IMR-90 (cell line): Measurements from ENCODE around the gene AZU1. TPM values are rescaled to one million over a fixed set of nuclear protein-coding genes. Genes with fewer than 3 reads are reported as not detected.

Source experiments
- ATAC-seq: fragments of 200-7000 bp; cut with Tn5 transposase; 2 replicates; pipeline ENCODE4 v1.9.1; 2020; ENCODE audit warnings: low read depth, mild to moderate bottlenecking, moderate library complexity
- BruUV-seq: library from RNA; stranded (reverse); fragments of 400-500 nt; replicated peaks from 2 replicates; lab custom pipeline; 2021; lab: Mats Ljungman, UMichigan
- CTCF ChIA-PET: fragments of 300-600 bp; formaldehyde crosslinking; extraction: SDS; loops from one replicate; lab custom pipeline; 2021; ENCODE audit warnings: antibody characterized with exemption; lab: Yijun Ruan, JAX
- POLR2A ChIA-PET: fragments of 300-600 bp; sonication (Branson Sonifier 250); formaldehyde crosslinking; loops from one replicate; lab custom pipeline; 2022; ENCODE audit warnings: antibody characterized with exemption; ENCODE audit not compliant: unreplicated experiment; lab: Charles Lee
- DNase-seq: peaks from one replicate; pipeline ENCODE4 v3.0.0; 2013
- H2AFZ ChIP-seq: replicated peaks from 2 replicates; pipeline ENCODE3; 2013; ENCODE audit warnings: low read length, mild to moderate bottlenecking; ENCODE audit not compliant: poor library complexity
- H2AK5ac ChIP-seq: 2 replicates; pipeline ENCODE4 v1.6.1; 2013; ENCODE audit warnings: low read depth, low read length, inconsistent platforms
- H2AK9ac ChIP-seq: replicated peaks from 2 replicates; pipeline ENCODE3; 2013; ENCODE audit warnings: mild to moderate bottlenecking, low read depth, low read length, moderate library complexity; ENCODE audit not compliant: poor library complexity
- H2BK120ac ChIP-seq: 2 replicates; pipeline ENCODE4 v1.6.1; 2013; ENCODE audit warnings: low read depth, low read length, inconsistent platforms
- H2BK15ac ChIP-seq: 3 replicates; pipeline ENCODE4 v1.6.1; 2013; ENCODE audit warnings: low read depth, low read length, inconsistent platforms
- H2BK20ac ChIP-seq: 2 replicates; pipeline ENCODE4 v1.6.1; 2013; ENCODE audit warnings: low read depth, mild to moderate bottlenecking, inconsistent platforms, low read length, moderate library complexity
- H2BK5ac ChIP-seq: 2 replicates; pipeline ENCODE4 v1.6.1; 2013; ENCODE audit warnings: mild to moderate bottlenecking, low read depth, low read length, inconsistent platforms; ENCODE audit not compliant: poor library complexity, severe bottlenecking
- H3K14ac ChIP-seq: replicated peaks from 2 replicates; pipeline ENCODE4 v1.6.1; 2013; ENCODE audit warnings: low read depth, low read length, inconsistent platforms
- H3K18ac ChIP-seq: 2 replicates; pipeline ENCODE4 v1.6.1; 2013; ENCODE audit warnings: low read depth, low read length, control low read depth
- H3K23ac ChIP-seq: 2 replicates; pipeline ENCODE4 v1.6.1; 2013; ENCODE audit warnings: low read depth, low read length, inconsistent platforms
- H3K27ac ChIP-seq: 2 replicates; pipeline ENCODE4 v1.5.1; 2013; ENCODE audit warnings: mild to moderate bottlenecking, control low read depth, low read length; ENCODE audit not compliant: insufficient read depth
- H3K27me3 ChIP-seq: 2 replicates; pipeline ENCODE4 v1.6.1; 2013; ENCODE audit warnings: low read length; ENCODE audit not compliant: control insufficient read depth, insufficient read depth
- H3K36me3 ChIP-seq: 2 replicates; pipeline ENCODE4 v1.6.1; 2013; ENCODE audit warnings: low read length, mixed read lengths; ENCODE audit not compliant: control insufficient read depth, insufficient read depth
- H3K4ac ChIP-seq: 2 replicates; pipeline ENCODE4 v1.6.1; 2013; ENCODE audit warnings: low read depth, low read length, inconsistent platforms
- H3K4me1 ChIP-seq: 2 replicates; pipeline ENCODE4 v1.6.1; 2013; ENCODE audit warnings: low read length, mixed read lengths; ENCODE audit not compliant: control insufficient read depth, insufficient read depth
- H3K4me2 ChIP-seq: 2 replicates; pipeline ENCODE4 v1.6.1; 2013; ENCODE audit warnings: low read depth, mild to moderate bottlenecking, control low read depth, low read length, moderate library complexity
- H3K4me3 ChIP-seq: 2 replicates; pipeline ENCODE4 v1.5.1; 2013; ENCODE audit warnings: low read depth, mild to moderate bottlenecking, control low read depth, low read length, moderate library complexity; ENCODE audit not compliant: insufficient read depth
- H3K56ac ChIP-seq: 2 replicates; pipeline ENCODE4 v1.6.1; 2013; ENCODE audit warnings: low read length, inconsistent platforms; ENCODE audit not compliant: insufficient read depth; ENCODE audit errors: extremely low read depth
- H3K79me1 ChIP-seq, 2 experiments: 2 replicates each; pipeline ENCODE4 v1.6.1; 2013; ENCODE audit warnings: low read length in 2 of 2, inconsistent platforms in 1 of 2, low read depth in 1 of 2
- H3K9ac ChIP-seq: 2 replicates; pipeline ENCODE4 v1.6.1; 2013; ENCODE audit warnings: low read depth, low read length, control low read depth
- H3K9me1 ChIP-seq: 2 replicates; pipeline ENCODE4 v1.6.1; 2013; ENCODE audit warnings: low read length, inconsistent platforms; ENCODE audit not compliant: insufficient read depth
- H3K9me3 ChIP-seq: 2 replicates; pipeline ENCODE4 v1.6.1; 2013; ENCODE audit warnings: low read length; ENCODE audit not compliant: control insufficient read depth, insufficient read depth
- H4K20me1 ChIP-seq: 2 replicates; pipeline ENCODE4 v1.6.1; 2013; ENCODE audit warnings: low read length, inconsistent platforms; ENCODE audit not compliant: insufficient read depth
- H4K5ac ChIP-seq: 2 replicates; pipeline ENCODE4 v1.6.1; 2013; ENCODE audit warnings: mild to moderate bottlenecking, low read depth, low read length, control low read depth
- H4K8ac ChIP-seq, 2 experiments: 2 replicates each; pipeline ENCODE4 v1.6.1; 2013; ENCODE audit warnings: low read depth in 2 of 2, low read length in 2 of 2, control low read depth in 1 of 2, inconsistent platforms in 1 of 2
- H4K91ac ChIP-seq: 2 replicates; pipeline ENCODE4 v1.6.1; 2013; ENCODE audit warnings: low read depth, low read length, inconsistent platforms; ENCODE audit not compliant: insufficient read depth
- BHLHE40 ChIP-seq: fragments of 150-350 bp; IDR thresholded peaks from 2 replicates; pipeline ENCODE4 v1.6.1; 2016; ENCODE audit warnings: mild to moderate bottlenecking, low read depth, low read length
- CEBPB ChIP-seq: IDR thresholded peaks from 2 replicates; pipeline ENCODE4 v1.6.1; 2012; ENCODE audit warnings: low read depth, low read length, improper control_type of control experiment
- CHD1 ChIP-seq: IDR thresholded peaks from 2 replicates; pipeline ENCODE4 v1.6.1; 2012; ENCODE audit warnings: low read depth, low read length, improper control_type of control experiment
- CTCF ChIP-seq: conservative IDR thresholded peaks from 2 replicates; pipeline ENCODE4 v1.5.1; 2012; ENCODE audit warnings: mild to moderate bottlenecking, low read depth, low read length, improper control_type of control experiment
- ELK1 ChIP-seq: fragments of 150-350 bp; IDR thresholded peaks from 2 replicates; pipeline ENCODE4 v1.6.1; 2016; ENCODE audit warnings: low read depth, mild to moderate bottlenecking, low read length, moderate library complexity, borderline replicate concordance
- MAZ ChIP-seq: IDR thresholded peaks from 2 replicates; pipeline ENCODE4 v1.6.1; 2012; ENCODE audit warnings: low read depth, mild to moderate bottlenecking, low read length, improper control_type of control experiment, moderate library complexity, borderline replicate concordance
- MXI1 ChIP-seq: IDR thresholded peaks from 2 replicates; pipeline ENCODE4 v1.6.1; 2012; ENCODE audit warnings: low read depth, mild to moderate bottlenecking, low read length, moderate library complexity, borderline replicate concordance
- NFE2L2 ChIP-seq: fragments of 150-350 bp; IDR thresholded peaks from 2 replicates; pipeline ENCODE4 v1.6.1; 2016; ENCODE audit warnings: low read depth, mild to moderate bottlenecking, low read length
- POLR2A ChIP-seq: IDR thresholded peaks from 2 replicates; pipeline ENCODE4 v1.6.1; 2012; ENCODE audit warnings: mild to moderate bottlenecking, low read depth, low read length
- RAD21 ChIP-seq: IDR thresholded peaks from 2 replicates; pipeline ENCODE4 v1.6.1; 2012; ENCODE audit warnings: low read length, improper control_type of control experiment
- RCOR1 ChIP-seq: IDR thresholded peaks from 2 replicates; pipeline ENCODE4 v1.6.1; 2012; ENCODE audit warnings: mild to moderate bottlenecking, low read length, improper control_type of control experiment; ENCODE audit not compliant: insufficient replicate concordance
- RFX5 ChIP-seq: IDR thresholded peaks from 2 replicates; pipeline ENCODE4 v1.8.0; 2012; ENCODE audit warnings: low read depth, mild to moderate bottlenecking, low read length, moderate library complexity
- SMC3 ChIP-seq: fragments of 150-350 bp; IDR thresholded peaks from 2 replicates; pipeline ENCODE4 v1.6.1; 2016; ENCODE audit warnings: low read depth, mild to moderate bottlenecking, antibody characterized with exemption, low read length, moderate library complexity
- USF2 ChIP-seq: fragments of 150-350 bp; IDR thresholded peaks from 2 replicates; pipeline ENCODE4 v1.6.1; 2017; ENCODE audit warnings: mild to moderate bottlenecking, antibody characterized with exemption, low read length, low read depth
- WGBS, 2 experiments: methylation state at CpG; one replicate each; pipeline versions ENCODE4 v1.1.5 to v1.1.7; 2013; ENCODE audit warnings: missing lambda C conversion rate in 2 of 2; ENCODE audit not compliant: insufficient read length in 1 of 2; ENCODE audit errors: extremely low coverage in 2 of 2; 5-methylcytosine and 5-hydroxymethylcytosine counted together
- dilution Hi-C: fragments of 300-500 bp; cut with HindIII; formaldehyde crosslinking; loops from one replicate; pipeline ENCODE4 v1.14.3; 2018; ENCODE audit warnings: low sequenced_read_pairs; ENCODE audit not compliant: unreplicated experiment
- in situ Hi-C: fragments of 300-500 bp; cut with MboI; formaldehyde crosslinking; loops from 3 replicates; pipeline ENCODE4 v1.14.3; 2019; ENCODE audit warnings: low sequenced_read_pairs, inconsistent platforms, mixed read lengths
- intact Hi-C: fragments of 100-400 bp; cut with micrococcal nuclease; formaldehyde crosslinking; loops from 2 replicates; pipeline ENCODE4 v1.10.0; 2022
- polyA plus RNA-seq, 3 experiments: library from polyadenylated mRNA; depleted of rRNA; stranded (reverse); fragments of >200 nt; gene quantifications; 2 replicates each; pipeline ENCODE4 v1.2.3, GENCODE V29; 2012; ENCODE audit warnings: low replicate concordance in 1 of 3
- total RNA-seq: library from RNA; depleted of rRNA; stranded (reverse); fragments of >200 nt; gene quantifications from 2 replicates; pipeline ENCODE4 v1.2.3, GENCODE V29; 2012

AZU1 gene
- total and polyA plus RNA-seq, 2 of the 4 experiments (the other 2 are of a cell fraction) = 0.12 TPM; not detected in 1

GRCh38 chr19:805166-805551 is 22.5 kb upstream of the AZU1 start:
- H3K23ac ChIP-seq = no peak overlapping the region
- H3K4me1 ChIP-seq = peaks cover 22% of the 10 kb centered on the region
- H4K91ac ChIP-seq = no peak overlapping the region
- no peak overlapping the region for H3K14ac ChIP-seq
- dilution Hi-C loops (no loop called here), intact Hi-C loops (no loop called here), in situ Hi-C loops (no loop called here)
- H2BK5ac ChIP-seq = no peak overlapping the region
- BruUV-seq = no TSS peak
- no peak for DNase-seq
- H4K8ac ChIP-seq = no peak overlapping the region
- H3K56ac ChIP-seq = no peak overlapping the region
- no peak overlapping the region for H3K4ac ChIP-seq
- no peak overlapping the region for H2BK20ac ChIP-seq
- no peak overlapping the region for H2AFZ ChIP-seq
- ChIA-PET CTCF (no interaction called here), POLR2A (no interaction called here)
- H4K5ac ChIP-seq = no peak overlapping the region
- H3K9me1 ChIP-seq = peaks cover 9% of the 10 kb centered on the region; the same call in 1 of the 2 replicates
- H3K9ac ChIP-seq = no peak overlapping the region
- no peak overlapping the region for H2BK15ac ChIP-seq
- ATAC-seq = no peak
- H3K4me2 ChIP-seq = no peak overlapping the region
- H3K27ac ChIP-seq = no peak overlapping the region
- WGBS, 2 experiments = 98% methylated on average over 15 of the region's 33 CpGs; no CpG with 5 or more reads in 1 of the 2 experiments
- peaks cover 83% of the 10 kb centered on the region for H3K36me3 ChIP-seq
- no peak overlapping the region for H2BK120ac ChIP-seq
- H3K27me3 ChIP-seq = no peaks in the 10 kb centered on the region
- no peak overlapping the region for H3K18ac ChIP-seq
- H2AK5ac ChIP-seq = no peak overlapping the region
- TF ChIP-seq MAZ (no peak), CEBPB (no peak), BHLHE40 (no peak), NFE2L2 (no peak), MXI1 (no peak), SMC3 (no peak), USF2 (no peak), POLR2A (no peak), CHD1 (no peak), ELK1 (no peak), RAD21 (no peak), RCOR1 (no peak), CTCF (no peak), RFX5 (no peak)
- H3K9me3 ChIP-seq = no peaks in the 10 kb centered on the region
- peaks cover 11 to 51% of the 10 kb centered on the region in 2 experiments for H3K79me1 ChIP-seq
- H2AK9ac ChIP-seq = no peak overlapping the region
- H3K4me3 ChIP-seq = no peak overlapping the region
- H4K20me1 ChIP-seq = peaks cover 100% of the 10 kb centered on the region
